K562 (cell line): ENCODE measurements around the gene AMBRA1. TPM values are rescaled to one million over a fixed set of nuclear protein-coding genes. Genes with fewer than 3 reads are reported as not detected.
A peak's percentile ranks its signal among the peaks of the same experiment; 100 is the strongest.

Source experiments
- BCL6 ChIP-seq: fragments of 250-450 bp; sonication (Bioruptor Pico); IDR thresholded peaks from 2 replicates; pipeline ENCODE4 v1.4.0; 2020
- CTCF ChIP-seq, 3 experiments: IDR thresholded peaks in 2 of 3; conservative IDR thresholded peaks in 1 of 3; 2 replicates each; pipeline ENCODE4 v1.5.1; 2011 to 2012; ENCODE audit warnings: low read length in 3 of 3, mild to moderate bottlenecking in 3 of 3, control low read depth in 2 of 3, improper control_type of control experiment in 1 of 3, inconsistent platforms in 1 of 3, low read depth in 1 of 3, mixed read lengths in 1 of 3, moderate library complexity in 1 of 3; ENCODE audit not compliant: insufficient read depth in 2 of 3
- DEAF1 ChIP-seq: fragments of 450-650 bp; formaldehyde crosslinking; IDR thresholded peaks from 2 replicates; pipeline ENCODE4 v1.4.0; 2020; ENCODE audit warnings: mild to moderate bottlenecking, moderate library complexity
- DIDO1 ChIP-seq: fragments of 450-650 bp; IDR thresholded peaks from 2 replicates; pipeline ENCODE4 v1.6.1; 2016; ENCODE audit warnings: low read depth, missing biosample characterization, missing genetic modification characterization
- GTF3C2 ChIP-seq: IDR thresholded peaks from 3 replicates; pipeline ENCODE4 v1.6.1; 2011; ENCODE audit warnings: borderline replicate concordance, mild to moderate bottlenecking, moderate library complexity; ENCODE audit not compliant: insufficient read length; ENCODE audit errors: extremely low read depth
- HNRNPH1 ChIP-seq: fragments of 200-400 bp; formaldehyde crosslinking; optimal IDR thresholded peaks from 2 replicates; pipeline ENCODE3; 2017; ENCODE audit warnings: low read depth, mild to moderate bottlenecking, low read length, moderate library complexity
- RAD21 ChIP-seq, 2 experiments: fragments of 250-450 bp in 1 of 2; fragments of 450-650 bp in 1 of 2; sonication (Bioruptor Pico) in 1 of 2; formaldehyde crosslinking in 1 of 2; IDR thresholded peaks in 1 of 2; conservative IDR thresholded peaks in 1 of 2; 2 replicates each; pipeline versions ENCODE4 v1.4.0 to v1.8.0; 2020 to 2022; ENCODE audit warnings: mild to moderate bottlenecking in 2 of 2, moderate library complexity in 1 of 2
- RCOR1 ChIP-seq, 2 experiments: IDR thresholded peaks; 2 replicates each; pipeline ENCODE4 v1.6.1; 2012; ENCODE audit warnings: low read depth in 2 of 2, low read length in 2 of 2, borderline replicate concordance in 1 of 2, improper control_type of control experiment in 1 of 2
- SAP30 ChIP-seq: fragments of 200-600 bp; sonication (generic); IDR thresholded peaks from 2 replicates; pipeline ENCODE4 v1.6.1; 2012; ENCODE audit warnings: borderline replicate concordance, low read depth, mild to moderate bottlenecking, moderate library complexity, low read length, control low read depth, inconsistent platforms; ENCODE audit not compliant: insufficient read depth, poor library complexity, severe bottlenecking
- SMC3 ChIP-seq: conservative IDR thresholded peaks from 2 replicates; pipeline ENCODE4 v1.6.1; 2011; ENCODE audit warnings: low read depth, low read length, improper control_type of control experiment; ENCODE audit not compliant: insufficient read depth
- ZNF354B ChIP-seq: fragments of 250-450 bp; sonication (Bioruptor Pico); IDR thresholded peaks from 2 replicates; pipeline ENCODE4 v1.4.0; 2020
- polyA plus RNA-seq, 8 experiments: library from polyadenylated mRNA; depleted of rRNA in 4 of 8; stranded (reverse) in 5 of 8; unstranded in 3 of 8; fragments of >200 nt; fragmentation: Nextera tagmentation in 2 of 8; fragmentation: Illumina TruSeq in 1 of 8; extraction: Ambion mirVana in 2 of 8; extraction: Trizol in 1 of 8; gene quantifications; 2 replicates each; pipeline versions ENCODE4 v1.2.1 to v1.2.3, GENCODE V29; 2011 to 2014; ENCODE audit warnings: inconsistent platforms in 1 of 8, missing spikeins in 1 of 8
- total RNA-seq, 7 experiments: library from RNA; depleted of rRNA in 6 of 7; stranded (reverse); fragments of >200 nt in 6 of 7; fragmentation: Illumina TruSeq in 2 of 7; extraction: Trizol in 2 of 7; gene quantifications; 2 replicates each; pipeline versions ENCODE4 v1.2.1 to v1.2.3, GENCODE V29; 2011 to 2021; ENCODE audit warnings: low replicate concordance in 1 of 7

Gene AMBRA1
- total and polyA plus RNA-seq, 9 of the 15 experiments (the other 6 are each of a cell fraction or from before 2014, with no cell fraction given): 0.15 to 24.5 (median 13.0) TPM

DNA sequence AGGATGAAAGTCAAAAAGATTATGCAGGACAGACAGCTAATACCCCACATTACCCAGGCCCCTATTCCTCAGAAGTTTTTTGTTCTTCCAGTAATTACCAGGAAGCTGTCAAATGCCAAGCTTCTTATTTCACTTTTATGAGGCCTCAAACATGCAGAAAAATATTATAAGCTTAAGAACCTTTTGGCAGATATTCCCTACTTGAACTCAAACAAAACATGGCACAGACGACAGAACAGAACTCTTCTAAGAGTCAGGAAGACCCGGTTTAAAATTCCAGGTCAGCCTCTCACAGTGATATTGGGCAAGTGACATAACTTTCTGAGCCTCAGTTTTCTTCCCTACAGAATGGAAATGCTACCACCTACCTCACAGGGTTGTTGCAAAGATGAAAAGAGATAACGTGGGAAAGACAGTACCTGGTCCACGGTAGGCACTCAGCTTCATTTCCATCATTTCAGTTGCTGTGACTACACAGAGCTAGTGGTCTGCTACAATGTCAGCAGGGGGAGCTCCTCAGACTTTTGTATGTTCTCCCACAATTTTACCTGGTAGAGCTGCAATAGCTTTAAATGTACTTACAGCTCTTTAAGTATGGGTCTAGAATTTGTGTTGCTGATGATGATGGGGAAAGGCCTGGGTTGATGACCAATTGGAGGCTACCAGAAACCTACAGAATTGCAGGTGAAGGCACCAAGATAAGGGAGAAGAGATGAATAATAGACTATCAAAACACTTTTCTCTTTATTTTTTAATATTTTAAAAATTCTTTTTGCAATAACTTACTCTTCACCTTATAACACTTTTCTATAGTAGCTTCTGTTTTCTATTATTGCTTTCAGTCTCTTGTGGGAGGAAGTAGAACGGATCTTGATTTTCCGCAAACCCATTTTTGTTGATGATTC lies 103.9 kb downstream of the AMBRA1 start (continued):
- 0 out of 2 replicates have a peak, but pooled peaks have one; percentile 30 for TF ChIP-seq DEAF1
- no peak for TF ChIP-seq BCL6
- TF ChIP-seq SMC3: peak; percentile 57
- TF ChIP-seq RAD21 (CRISPR knock-in tag; conservative IDR thresholded peaks at IDR 0.05 in 1 of 2, IDR thresholded peaks at IDR 0.05 in 1 of 2): peak; percentile 66 to 75
- TF ChIP-seq DIDO1 (tag): no peak
- no peak for TF ChIP-seq HNRNPH1
- TF ChIP-seq SAP30: no peak
- TF ChIP-seq GTF3C2: no peak
- TF ChIP-seq ZNF354B (CRISPR knock-in tag): no peak
- TF ChIP-seq RCOR1 (IDR thresholded peaks at IDR 0.05; ENCODE audit: borderline replicate concordance in 1 of 2, low read depth in 2 of 2, low read length in 2 of 2): 0 out of 4 replicates have a peak, but pooled peaks of 1 of the 2 experiments have one; percentile 37
- peak; percentile 58 to 74 (median 70) for TF ChIP-seq CTCF (IDR thresholded peaks at IDR 0.05 in 2 of 3, conservative IDR thresholded peaks at IDR 0.05 in 1 of 3; ENCODE audit: insufficient read depth in 2 of 3, low read depth in 1 of 3, low read length in 3 of 3)
